B cell (primary cell): ENCODE results near the gene DIS3L.

Source experiments
- EZH2 ChIP-seq: IDR thresholded peaks from 2 replicates; pipeline ENCODE4 v1.6.1; 2012; ENCODE audit warnings: borderline replicate concordance, low read depth, mild to moderate bottlenecking, moderate library complexity, low read length; ENCODE audit not compliant: insufficient read depth, poor library complexity, severe bottlenecking
- TF ChIP-seq, protein P1 (sequence below): fragments of 200-600 bp; IDR thresholded peaks from one replicate; pipeline ENCODE4 v1.8.0; 2022; ENCODE audit warnings: antibody characterized with exemption, mild to moderate bottlenecking

DNA sequence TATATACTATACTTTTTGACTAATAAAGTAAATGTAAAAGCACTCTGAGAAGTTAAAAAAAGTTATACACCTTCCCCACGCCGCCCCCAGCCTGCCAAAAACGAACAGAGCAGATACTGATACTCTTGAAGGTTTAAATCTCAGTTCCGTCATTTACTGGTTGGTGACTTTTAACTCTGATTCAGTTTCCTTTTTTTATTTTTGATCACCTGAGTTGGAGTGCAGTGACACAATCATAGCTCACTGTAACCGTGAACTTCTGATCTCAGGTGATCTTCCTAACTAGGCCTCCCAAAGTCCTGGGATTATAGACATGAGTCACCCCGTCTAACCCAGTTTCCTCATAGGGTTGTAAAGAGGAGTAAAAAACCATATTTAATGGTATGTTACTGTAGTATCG, 66.4 kb downstream of the DIS3L start:
- no peak for TF ChIP-seq EZH2
- TF ChIP-seq, protein P1, sequence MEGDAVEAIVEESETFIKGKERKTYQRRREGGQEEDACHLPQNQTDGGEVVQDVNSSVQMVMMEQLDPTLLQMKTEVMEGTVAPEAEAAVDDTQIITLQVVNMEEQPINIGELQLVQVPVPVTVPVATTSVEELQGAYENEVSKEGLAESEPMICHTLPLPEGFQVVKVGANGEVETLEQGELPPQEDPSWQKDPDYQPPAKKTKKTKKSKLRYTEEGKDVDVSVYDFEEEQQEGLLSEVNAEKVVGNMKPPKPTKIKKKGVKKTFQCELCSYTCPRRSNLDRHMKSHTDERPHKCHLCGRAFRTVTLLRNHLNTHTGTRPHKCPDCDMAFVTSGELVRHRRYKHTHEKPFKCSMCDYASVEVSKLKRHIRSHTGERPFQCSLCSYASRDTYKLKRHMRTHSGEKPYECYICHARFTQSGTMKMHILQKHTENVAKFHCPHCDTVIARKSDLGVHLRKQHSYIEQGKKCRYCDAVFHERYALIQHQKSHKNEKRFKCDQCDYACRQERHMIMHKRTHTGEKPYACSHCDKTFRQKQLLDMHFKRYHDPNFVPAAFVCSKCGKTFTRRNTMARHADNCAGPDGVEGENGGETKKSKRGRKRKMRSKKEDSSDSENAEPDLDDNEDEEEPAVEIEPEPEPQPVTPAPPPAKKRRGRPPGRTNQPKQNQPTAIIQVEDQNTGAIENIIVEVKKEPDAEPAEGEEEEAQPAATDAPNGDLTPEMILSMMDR: no peak
